GM12891 (cell line): ENCODE data around the gene CGNL1.

Experiments
- PAX5 ChIP-seq: IDR thresholded peaks from 2 replicates; pipeline ENCODE4 v1.6.1; 2011; ENCODE audit warnings: low read length, moderate library complexity, mild to moderate bottlenecking; ENCODE audit not compliant: insufficient read depth, severe bottlenecking
- POLR2A ChIP-seq: IDR thresholded peaks from 2 replicates; pipeline ENCODE4 v1.6.1; 2011; ENCODE audit warnings: low read depth, low read length, control low read depth
- POLR2AphosphoS5 ChIP-seq: IDR thresholded peaks from 2 replicates; pipeline ENCODE4 v1.6.1; 2011; ENCODE audit warnings: low read depth, low read length, control low read depth
- TAF1 ChIP-seq: IDR thresholded peaks from 2 replicates; pipeline ENCODE4 v1.6.1; 2011; ENCODE audit warnings: low read depth, low read length, control low read depth

GRCh38 chr15:57598346-57598745 lies 222.0 kb downstream of the CGNL1 start:
- TF ChIP-seq TAF1: no peak
- TF ChIP-seq POLR2A: no peak
- no peak for TF ChIP-seq PAX5
- TF ChIP-seq POLR2AphosphoS5: no peak
